HG03159 (cell line): ENCODE data around the gene KIF1C.

Source experiments
- ATAC-seq: cut with Tn5 transposase; IDR thresholded peaks from one replicate; pipeline ENCODE4 v1.9.1; 2021; ENCODE audit warnings: mild to moderate bottlenecking, moderate library complexity; ENCODE audit not compliant: unreplicated experiment

Gene KIF1C

DNA sequence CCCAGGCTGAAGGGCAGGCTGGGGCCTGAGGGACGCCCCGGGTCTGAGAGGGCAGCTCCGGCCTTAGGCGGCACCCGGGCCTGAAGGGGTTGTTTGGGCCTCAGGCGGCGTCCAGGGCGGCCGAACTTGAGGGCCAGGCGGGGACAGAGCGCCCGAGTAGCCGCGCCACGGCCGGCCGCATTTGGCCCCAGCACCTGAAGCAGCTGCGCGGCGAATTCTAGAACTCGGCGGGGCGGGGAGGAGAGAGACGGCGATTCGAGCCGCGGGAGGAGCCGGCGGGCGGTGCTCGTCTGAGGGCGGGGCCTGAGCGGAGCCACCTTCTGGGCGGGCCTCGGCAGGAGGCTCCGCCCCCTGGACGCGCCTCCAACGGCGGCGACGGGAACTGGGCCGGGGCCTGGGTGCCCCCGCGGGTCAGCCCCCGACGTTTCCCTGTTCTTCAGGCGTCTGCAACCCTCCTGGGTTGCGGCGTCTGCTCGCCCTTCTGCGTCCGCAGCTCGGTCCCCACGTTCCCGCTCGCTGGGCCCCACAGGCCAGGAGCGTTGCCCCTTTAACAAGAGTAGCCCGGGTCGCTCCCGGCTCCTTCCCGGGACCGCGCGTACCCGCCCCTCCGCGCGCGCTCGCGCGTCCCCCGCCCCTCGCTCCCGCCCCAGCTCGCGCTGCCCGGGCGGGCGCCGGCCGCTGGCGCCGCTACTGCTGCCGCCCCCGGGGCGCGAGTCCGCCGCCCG, at the start of gene KIF1C, which contains the start of gene INCA1:
KIF1C (plus strand) TSS at position 649 of the 725 bp plus-strand sequence. CDS start 2,297 bp downstream, outside the sequence.
INCA1 (minus strand) TSS at position 221 of the 725 bp plus-strand sequence. CDS start 3,085 bp downstream, outside the sequence.
- ATAC-seq: peak; percentile 91

GRCh38 chr17:4948166-4948930, 49.4 kb upstream of the KIF1C start, which contains the start of gene PFN1:
Gene PFN1, minus strand, starts transcription at chr17:4948530. Its CDS starts 136 bp downstream, at chr17:4948394.
- peak; percentile 24 for ATAC-seq

GRCh38 chr17:4948931-4949320, 48.8 kb upstream of the KIF1C start:
- peak; percentile 29 for ATAC-seq

- peak; percentile 29 for ATAC-seq
Measured at GRCh38 chr17:4949321-4950074, 48.3 kb upstream of the KIF1C start.

GRCh38 chr17:4950075-4950745, 47.5 kb upstream of the KIF1C start:
- ATAC-seq: no peak

GRCh38 chr17:4950746-4951204, 47.0 kb upstream of the KIF1C start, which contains the start of gene ENO3:
Gene ENO3, plus strand, starts transcription at chr17:4951119. Its CDS starts 711 bp downstream, at chr17:4951830.
- ATAC-seq: no peak

DNA sequence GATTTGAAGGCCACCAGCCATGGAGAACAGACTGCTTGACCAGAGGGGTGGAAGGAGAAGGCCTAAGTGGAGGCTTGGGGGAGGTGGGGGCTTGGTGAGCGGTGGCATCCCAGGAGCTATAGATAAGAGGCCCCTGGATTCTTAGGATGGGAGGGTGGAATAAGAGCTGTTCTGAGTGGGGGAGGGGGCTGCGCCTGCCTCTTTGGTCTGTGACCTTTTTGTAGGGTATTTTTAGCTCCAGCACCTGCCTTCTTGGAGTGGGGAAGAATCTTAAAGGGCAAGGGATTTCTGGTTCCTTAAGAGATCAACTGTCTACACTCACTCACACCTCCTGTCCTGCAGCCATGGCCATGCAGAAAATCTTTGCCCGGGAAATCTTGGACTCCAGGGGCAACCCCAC, 46.3 kb upstream of the KIF1C start:
- no peak for ATAC-seq

GRCh38 chr17:4953451-4953961, 44.2 kb upstream of the KIF1C start:
- ATAC-seq: no peak

DNA sequence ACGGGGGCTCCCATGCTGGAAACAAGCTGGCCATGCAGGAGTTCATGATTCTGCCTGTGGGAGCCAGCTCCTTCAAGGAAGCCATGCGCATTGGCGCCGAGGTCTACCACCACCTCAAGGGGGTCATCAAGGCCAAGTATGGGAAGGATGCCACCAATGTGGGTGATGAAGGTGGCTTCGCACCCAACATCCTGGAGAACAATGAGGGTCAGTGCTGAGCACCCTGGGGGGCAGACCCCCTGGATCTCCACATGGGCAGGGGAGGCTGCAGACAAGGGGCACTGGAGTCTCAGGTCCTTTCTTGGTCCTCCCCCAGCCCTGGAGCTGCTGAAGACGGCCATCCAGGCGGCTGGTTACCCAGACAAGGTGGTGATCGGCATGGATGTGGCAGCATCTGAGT, 42.7 kb upstream of the KIF1C start:
- no peak for ATAC-seq

GRCh38 chr17:4956493-4957061, 41.2 kb upstream of the KIF1C start:
- no peak for ATAC-seq

DNA sequence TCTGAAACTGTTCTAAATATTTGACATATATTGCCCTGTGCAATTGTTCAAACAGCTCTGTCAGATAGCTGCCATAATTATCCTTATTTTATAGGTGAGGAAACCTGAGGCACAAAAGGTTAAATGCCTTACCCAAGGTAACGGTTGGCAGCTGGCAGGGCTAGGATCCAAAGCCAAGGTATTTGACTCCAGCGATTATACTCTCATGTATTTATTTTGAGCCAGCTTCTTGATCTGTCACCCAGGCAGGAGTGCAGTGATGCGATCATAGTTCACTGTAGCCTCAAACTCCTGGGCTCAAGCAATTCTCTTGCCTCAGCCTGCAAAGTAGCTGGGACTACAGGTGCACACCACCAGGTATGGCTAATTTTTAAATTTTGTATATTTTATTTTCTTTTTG, 39.6 kb upstream of the KIF1C start:
- ATAC-seq: no peak

GRCh38 chr17:4959261-4959965, 38.3 kb upstream of the KIF1C start:
- no peak for ATAC-seq

DNA sequence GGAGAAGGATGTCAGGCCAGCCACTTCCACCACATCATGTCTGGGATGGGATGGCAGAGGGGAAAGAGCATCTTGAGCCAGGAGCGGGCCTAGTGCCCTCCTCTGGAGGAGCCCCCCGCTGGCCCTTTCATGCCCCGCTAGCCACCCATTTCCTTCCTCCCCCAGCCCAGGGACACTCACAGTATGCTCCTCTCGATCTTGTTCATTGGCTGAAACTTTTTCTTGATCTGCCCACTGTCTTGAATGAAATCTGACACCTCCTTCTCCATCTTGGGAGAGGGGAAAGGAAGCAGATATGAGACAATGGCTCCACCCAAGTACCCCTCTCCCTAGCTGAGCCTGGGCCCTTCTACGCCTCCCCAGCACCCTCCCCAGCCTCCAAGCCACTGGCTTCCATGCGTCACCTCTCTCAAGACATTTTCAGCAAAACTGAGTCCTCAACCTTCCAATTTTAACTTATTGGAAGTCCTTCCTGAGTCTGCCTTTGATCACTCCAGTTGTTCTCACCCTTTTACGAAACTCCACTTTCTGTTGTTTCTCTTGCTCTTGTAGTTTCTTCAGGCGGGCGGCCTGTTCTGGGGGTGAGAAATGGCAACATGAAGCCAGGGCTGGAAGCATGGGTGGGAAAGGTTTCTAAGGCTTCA, 37.3 kb upstream of the KIF1C start:
- ATAC-seq: no peak

DNA sequence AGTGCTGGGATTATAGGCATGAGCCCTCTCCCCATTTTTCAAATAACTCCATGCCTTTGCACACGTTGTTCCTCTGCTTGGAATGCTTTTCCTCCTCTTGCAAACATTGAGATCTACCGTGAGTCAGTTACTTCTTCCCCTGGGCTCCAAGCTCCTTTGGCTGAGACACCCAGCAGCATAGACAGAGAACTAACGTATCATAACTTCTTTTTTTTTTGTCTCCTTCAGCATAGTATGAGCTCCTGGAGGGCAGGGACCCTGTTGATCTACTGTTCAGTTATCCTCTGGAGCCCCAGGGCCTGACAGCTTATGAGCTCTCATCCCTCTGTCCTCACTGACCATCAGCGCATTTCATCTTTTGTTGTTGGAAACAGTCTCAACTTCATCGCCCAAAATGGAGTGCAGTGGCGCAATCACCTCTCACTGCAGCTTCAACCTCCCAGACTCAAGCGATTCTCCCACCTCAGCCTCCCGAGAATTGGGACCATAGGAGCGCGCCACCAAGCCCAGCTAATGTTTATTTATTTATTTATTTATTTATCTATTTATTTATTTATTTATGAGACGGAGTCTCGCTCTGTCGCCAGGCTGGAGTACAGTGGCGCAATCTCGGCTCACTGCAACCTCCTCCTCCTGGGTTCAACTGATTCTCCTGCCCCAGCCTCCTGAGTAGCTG, 32.3 kb upstream of the KIF1C start:
- no peak for ATAC-seq

DNA sequence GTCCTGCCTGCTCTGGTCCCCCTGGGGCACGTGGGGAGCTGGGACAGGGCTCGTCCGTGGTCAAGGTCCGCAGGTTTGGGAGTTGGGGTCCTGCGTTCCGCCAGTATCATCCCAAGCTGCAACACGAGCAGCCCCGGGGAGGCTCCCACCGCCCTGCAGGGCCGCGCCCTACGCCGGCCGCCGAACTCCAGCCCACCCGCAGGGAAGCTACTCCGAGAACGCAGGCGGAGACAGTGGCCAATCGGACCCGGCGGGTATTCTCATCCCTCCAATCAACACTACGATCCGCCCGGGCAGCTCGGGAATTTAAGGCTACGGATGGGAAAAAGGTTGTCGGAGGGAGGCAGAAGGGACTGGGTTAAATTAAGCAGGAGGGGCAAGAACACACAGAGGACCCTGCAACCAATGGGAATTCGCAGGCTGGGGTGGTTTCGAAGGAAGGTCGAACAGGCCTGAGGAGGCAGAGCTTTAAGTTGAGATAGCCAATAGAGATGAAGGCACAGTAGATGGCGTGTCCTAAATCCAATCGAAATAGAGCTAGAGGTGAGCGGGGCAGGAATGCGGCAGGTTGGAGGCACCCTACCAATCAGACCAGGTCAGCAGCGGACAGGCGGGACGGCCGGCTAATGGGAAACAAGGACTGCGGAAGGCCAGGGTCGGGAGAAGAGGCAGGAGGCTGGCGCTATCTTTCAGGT, 30.8 kb upstream of the KIF1C start:
- ATAC-seq: peak; percentile 83

- ATAC-seq: peak; percentile 58
Measured at GRCh38 chr17:4967539-4968485, 29.9 kb upstream of the KIF1C start, which contains the start of gene SPAG7. Gene SPAG7, minus strand, starts transcription at chr17:4967817. Its CDS starts 13 bp downstream, at chr17:4967804.
